IMR-90 (cell line): ENCODE measurements around the gene CHTF8. TPM values are rescaled to one million over a fixed set of nuclear protein-coding genes. Genes with fewer than 3 reads are reported as not detected.

Experiments
- ATAC-seq: fragments of 200-7000 bp; cut with Tn5 transposase; 2 replicates; pipeline ENCODE4 v1.9.1; 2020; ENCODE audit warnings: low read depth, mild to moderate bottlenecking, moderate library complexity
- BruUV-seq: library from RNA; stranded (reverse); fragments of 400-500 nt; replicated peaks from 2 replicates; lab custom pipeline; 2021; lab: Mats Ljungman, UMichigan
- CTCF ChIA-PET: fragments of 300-600 bp; formaldehyde crosslinking; extraction: SDS; loops from one replicate; lab custom pipeline; 2021; ENCODE audit warnings: antibody characterized with exemption; lab: Yijun Ruan, JAX
- POLR2A ChIA-PET: fragments of 300-600 bp; sonication (Branson Sonifier 250); formaldehyde crosslinking; loops from one replicate; lab custom pipeline; 2022; ENCODE audit warnings: antibody characterized with exemption; ENCODE audit not compliant: unreplicated experiment; lab: Charles Lee
- DNase-seq: peaks from one replicate; pipeline ENCODE4 v3.0.0; 2013
- H2AFZ ChIP-seq: replicated peaks from 2 replicates; pipeline ENCODE3; 2013; ENCODE audit warnings: low read length, mild to moderate bottlenecking; ENCODE audit not compliant: poor library complexity
- H2AK5ac ChIP-seq: 2 replicates; pipeline ENCODE4 v1.6.1; 2013; ENCODE audit warnings: low read depth, low read length, inconsistent platforms
- H2AK9ac ChIP-seq: replicated peaks from 2 replicates; pipeline ENCODE3; 2013; ENCODE audit warnings: mild to moderate bottlenecking, low read depth, low read length, moderate library complexity; ENCODE audit not compliant: poor library complexity
- H2BK120ac ChIP-seq: 2 replicates; pipeline ENCODE4 v1.6.1; 2013; ENCODE audit warnings: low read depth, low read length, inconsistent platforms
- H2BK15ac ChIP-seq: 3 replicates; pipeline ENCODE4 v1.6.1; 2013; ENCODE audit warnings: low read depth, low read length, inconsistent platforms
- H2BK20ac ChIP-seq: 2 replicates; pipeline ENCODE4 v1.6.1; 2013; ENCODE audit warnings: low read depth, mild to moderate bottlenecking, inconsistent platforms, low read length, moderate library complexity
- H2BK5ac ChIP-seq: 2 replicates; pipeline ENCODE4 v1.6.1; 2013; ENCODE audit warnings: mild to moderate bottlenecking, low read depth, low read length, inconsistent platforms; ENCODE audit not compliant: poor library complexity, severe bottlenecking
- H3K14ac ChIP-seq: replicated peaks from 2 replicates; pipeline ENCODE4 v1.6.1; 2013; ENCODE audit warnings: low read depth, low read length, inconsistent platforms
- H3K18ac ChIP-seq: 2 replicates; pipeline ENCODE4 v1.6.1; 2013; ENCODE audit warnings: low read depth, low read length, control low read depth
- H3K23ac ChIP-seq: 2 replicates; pipeline ENCODE4 v1.6.1; 2013; ENCODE audit warnings: low read depth, low read length, inconsistent platforms
- H3K27ac ChIP-seq: 2 replicates; pipeline ENCODE4 v1.5.1; 2013; ENCODE audit warnings: mild to moderate bottlenecking, control low read depth, low read length; ENCODE audit not compliant: insufficient read depth
- H3K27me3 ChIP-seq: 2 replicates; pipeline ENCODE4 v1.6.1; 2013; ENCODE audit warnings: low read length; ENCODE audit not compliant: control insufficient read depth, insufficient read depth
- H3K36me3 ChIP-seq: 2 replicates; pipeline ENCODE4 v1.6.1; 2013; ENCODE audit warnings: low read length, mixed read lengths; ENCODE audit not compliant: control insufficient read depth, insufficient read depth
- H3K4ac ChIP-seq: 2 replicates; pipeline ENCODE4 v1.6.1; 2013; ENCODE audit warnings: low read depth, low read length, inconsistent platforms
- H3K4me1 ChIP-seq: 2 replicates; pipeline ENCODE4 v1.6.1; 2013; ENCODE audit warnings: low read length, mixed read lengths; ENCODE audit not compliant: control insufficient read depth, insufficient read depth
- H3K4me2 ChIP-seq: 2 replicates; pipeline ENCODE4 v1.6.1; 2013; ENCODE audit warnings: low read depth, mild to moderate bottlenecking, control low read depth, low read length, moderate library complexity
- H3K4me3 ChIP-seq: 2 replicates; pipeline ENCODE4 v1.5.1; 2013; ENCODE audit warnings: low read depth, mild to moderate bottlenecking, control low read depth, low read length, moderate library complexity; ENCODE audit not compliant: insufficient read depth
- H3K56ac ChIP-seq: 2 replicates; pipeline ENCODE4 v1.6.1; 2013; ENCODE audit warnings: low read length, inconsistent platforms; ENCODE audit not compliant: insufficient read depth; ENCODE audit errors: extremely low read depth
- H3K79me1 ChIP-seq, 2 experiments: 2 replicates each; pipeline ENCODE4 v1.6.1; 2013; ENCODE audit warnings: low read length in 2 of 2, inconsistent platforms in 1 of 2, low read depth in 1 of 2
- H3K9ac ChIP-seq: 2 replicates; pipeline ENCODE4 v1.6.1; 2013; ENCODE audit warnings: low read depth, low read length, control low read depth
- H3K9me1 ChIP-seq: 2 replicates; pipeline ENCODE4 v1.6.1; 2013; ENCODE audit warnings: low read length, inconsistent platforms; ENCODE audit not compliant: insufficient read depth
- H3K9me3 ChIP-seq: 2 replicates; pipeline ENCODE4 v1.6.1; 2013; ENCODE audit warnings: low read length; ENCODE audit not compliant: control insufficient read depth, insufficient read depth
- H4K20me1 ChIP-seq: 2 replicates; pipeline ENCODE4 v1.6.1; 2013; ENCODE audit warnings: low read length, inconsistent platforms; ENCODE audit not compliant: insufficient read depth
- H4K5ac ChIP-seq: 2 replicates; pipeline ENCODE4 v1.6.1; 2013; ENCODE audit warnings: mild to moderate bottlenecking, low read depth, low read length, control low read depth
- H4K8ac ChIP-seq, 2 experiments: 2 replicates each; pipeline ENCODE4 v1.6.1; 2013; ENCODE audit warnings: low read depth in 2 of 2, low read length in 2 of 2, control low read depth in 1 of 2, inconsistent platforms in 1 of 2
- H4K91ac ChIP-seq: 2 replicates; pipeline ENCODE4 v1.6.1; 2013; ENCODE audit warnings: low read depth, low read length, inconsistent platforms; ENCODE audit not compliant: insufficient read depth
- BHLHE40 ChIP-seq: fragments of 150-350 bp; IDR thresholded peaks from 2 replicates; pipeline ENCODE4 v1.6.1; 2016; ENCODE audit warnings: mild to moderate bottlenecking, low read depth, low read length
- CEBPB ChIP-seq: IDR thresholded peaks from 2 replicates; pipeline ENCODE4 v1.6.1; 2012; ENCODE audit warnings: low read depth, low read length, improper control_type of control experiment
- CHD1 ChIP-seq: IDR thresholded peaks from 2 replicates; pipeline ENCODE4 v1.6.1; 2012; ENCODE audit warnings: low read depth, low read length, improper control_type of control experiment
- MAZ ChIP-seq: IDR thresholded peaks from 2 replicates; pipeline ENCODE4 v1.6.1; 2012; ENCODE audit warnings: low read depth, mild to moderate bottlenecking, low read length, improper control_type of control experiment, moderate library complexity, borderline replicate concordance
- WGBS, 2 experiments: methylation state at CpG; one replicate each; pipeline versions ENCODE4 v1.1.5 to v1.1.7; 2013; ENCODE audit warnings: missing lambda C conversion rate in 2 of 2; ENCODE audit not compliant: insufficient read length in 1 of 2; ENCODE audit errors: extremely low coverage in 2 of 2; 5-methylcytosine and 5-hydroxymethylcytosine counted together
- dilution Hi-C: fragments of 300-500 bp; cut with HindIII; formaldehyde crosslinking; loops from one replicate; pipeline ENCODE4 v1.14.3; 2018; ENCODE audit warnings: low sequenced_read_pairs; ENCODE audit not compliant: unreplicated experiment
- in situ Hi-C: fragments of 300-500 bp; cut with MboI; formaldehyde crosslinking; loops from 3 replicates; pipeline ENCODE4 v1.14.3; 2019; ENCODE audit warnings: low sequenced_read_pairs, inconsistent platforms, mixed read lengths
- intact Hi-C: fragments of 100-400 bp; cut with micrococcal nuclease; formaldehyde crosslinking; loops from 2 replicates; pipeline ENCODE4 v1.10.0; 2022
- polyA plus RNA-seq, 3 experiments: library from polyadenylated mRNA; depleted of rRNA; stranded (reverse); fragments of >200 nt; gene quantifications; 2 replicates each; pipeline ENCODE4 v1.2.3, GENCODE V29; 2012; ENCODE audit warnings: low replicate concordance in 1 of 3
- total RNA-seq: library from RNA; depleted of rRNA; stranded (reverse); fragments of >200 nt; gene quantifications from 2 replicates; pipeline ENCODE4 v1.2.3, GENCODE V29; 2012
- TF ChIP-seq, protein P1 (sequence below): conservative IDR thresholded peaks from 2 replicates; pipeline ENCODE4 v1.5.1; 2012; ENCODE audit warnings: mild to moderate bottlenecking, low read depth, low read length, improper control_type of control experiment
- TF ChIP-seq, protein P2 (sequence below): fragments of 150-350 bp; IDR thresholded peaks from 2 replicates; pipeline ENCODE4 v1.6.1; 2016; ENCODE audit warnings: low read depth, mild to moderate bottlenecking, low read length, moderate library complexity, borderline replicate concordance

CHTF8 gene
- total and polyA plus RNA-seq, 2 of the 4 experiments (the other 2 are of a cell fraction), result 47.1 to 122 TPM

GRCh38 chr16:69079697-69080096 is 52.7 kb downstream of the CHTF8 start:
- intact Hi-C loops, result no loop called here
- ChIA-PET CTCF (no interaction called here), POLR2A (no interaction called here)
- Histone ChIP-seq H3K18ac (no peak overlapping the region), H3K4me2 (no peak overlapping the region), H3K79me1 (no peaks in the 10 kb centered on the region; a peak in 1 of 4 replicates), H3K27me3 (no peaks in the 10 kb centered on the region), H3K36me3 (no peaks in the 10 kb centered on the region), H2AK9ac (no peak overlapping the region), H3K27ac (no peak overlapping the region), H3K9ac (no peak overlapping the region), H3K56ac (no peak overlapping the region), H2BK20ac (no peak overlapping the region), H4K20me1 (no peaks in the 10 kb centered on the region), H4K91ac (no peak overlapping the region), H2BK120ac (no peak overlapping the region), H3K4me1 (peaks cover 3% of the 10 kb centered on the region; the same call in 1 of the 2 replicates), H4K8ac (no peak overlapping the region), H2AFZ (no peak overlapping the region), H3K4me3 (no peak overlapping the region), H2BK15ac (no peak overlapping the region), H3K4ac (no peak overlapping the region), H2BK5ac (no peak overlapping the region), H3K14ac (no peak overlapping the region), H3K9me1 (peaks cover 21% of the 10 kb centered on the region), H3K23ac (no peak overlapping the region), H4K5ac (no peak overlapping the region), H3K9me3 (no peaks in the 10 kb centered on the region), H2AK5ac (no peak overlapping the region)
- no peak for DNase-seq
- WGBS, 2 experiments, result no CpG with 5 or more reads among the region's 2 CpGs
- no peak for TF ChIP-seq CEBPB
- TF ChIP-seq, protein P1, sequence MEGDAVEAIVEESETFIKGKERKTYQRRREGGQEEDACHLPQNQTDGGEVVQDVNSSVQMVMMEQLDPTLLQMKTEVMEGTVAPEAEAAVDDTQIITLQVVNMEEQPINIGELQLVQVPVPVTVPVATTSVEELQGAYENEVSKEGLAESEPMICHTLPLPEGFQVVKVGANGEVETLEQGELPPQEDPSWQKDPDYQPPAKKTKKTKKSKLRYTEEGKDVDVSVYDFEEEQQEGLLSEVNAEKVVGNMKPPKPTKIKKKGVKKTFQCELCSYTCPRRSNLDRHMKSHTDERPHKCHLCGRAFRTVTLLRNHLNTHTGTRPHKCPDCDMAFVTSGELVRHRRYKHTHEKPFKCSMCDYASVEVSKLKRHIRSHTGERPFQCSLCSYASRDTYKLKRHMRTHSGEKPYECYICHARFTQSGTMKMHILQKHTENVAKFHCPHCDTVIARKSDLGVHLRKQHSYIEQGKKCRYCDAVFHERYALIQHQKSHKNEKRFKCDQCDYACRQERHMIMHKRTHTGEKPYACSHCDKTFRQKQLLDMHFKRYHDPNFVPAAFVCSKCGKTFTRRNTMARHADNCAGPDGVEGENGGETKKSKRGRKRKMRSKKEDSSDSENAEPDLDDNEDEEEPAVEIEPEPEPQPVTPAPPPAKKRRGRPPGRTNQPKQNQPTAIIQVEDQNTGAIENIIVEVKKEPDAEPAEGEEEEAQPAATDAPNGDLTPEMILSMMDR, result no peak
- TF ChIP-seq CHD1, result no peak
- no peak for TF ChIP-seq BHLHE40
- TF ChIP-seq, protein P2, sequence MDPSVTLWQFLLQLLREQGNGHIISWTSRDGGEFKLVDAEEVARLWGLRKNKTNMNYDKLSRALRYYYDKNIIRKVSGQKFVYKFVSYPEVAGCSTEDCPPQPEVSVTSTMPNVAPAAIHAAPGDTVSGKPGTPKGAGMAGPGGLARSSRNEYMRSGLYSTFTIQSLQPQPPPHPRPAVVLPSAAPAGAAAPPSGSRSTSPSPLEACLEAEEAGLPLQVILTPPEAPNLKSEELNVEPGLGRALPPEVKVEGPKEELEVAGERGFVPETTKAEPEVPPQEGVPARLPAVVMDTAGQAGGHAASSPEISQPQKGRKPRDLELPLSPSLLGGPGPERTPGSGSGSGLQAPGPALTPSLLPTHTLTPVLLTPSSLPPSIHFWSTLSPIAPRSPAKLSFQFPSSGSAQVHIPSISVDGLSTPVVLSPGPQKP, result no peak
- TF ChIP-seq MAZ, result no peak
- in situ Hi-C loops, result no loop called here
- ATAC-seq, result no peak
- BruUV-seq, result no TSS peak
- dilution Hi-C loops, result no loop called here
